Breast epithelium (tissue), 4 donors: ENCODE measurements around the gene IFT52. TPM values are rescaled to one million over a fixed set of nuclear protein-coding genes. Genes with fewer than 3 reads are reported as not detected.

Experiments
- DNase-seq, 2 donors: peaks; one replicate each; pipeline ENCODE4 v3.0.0-alpha.2; 2019; ENCODE audit warnings: low spot score in 2 of 2
- H3K27ac ChIP-seq, 2 donors: fragments of 200-600 bp; sonication (generic) in 1 of 2; one replicate each; pipeline ENCODE4 v1.5.1; 2016 to 2019; ENCODE audit warnings: mild to moderate bottlenecking in 1 of 2
- H3K27me3 ChIP-seq, 2 donors: fragments of 200-600 bp; sonication (generic) in 1 of 2; one replicate each; pipeline versions ENCODE4 v1.5.1 to v1.6.0; 2017 to 2019; ENCODE audit warnings: control low read depth in 1 of 2, mild to moderate bottlenecking in 1 of 2
- H3K36me3 ChIP-seq: fragments of 200-600 bp; one replicate; pipeline ENCODE4 v1.5.1; 2019
- H3K4me1 ChIP-seq, 2 donors: fragments of 200-600 bp; sonication (generic); one replicate each; pipeline ENCODE4 v1.5.1; 2016 to 2019; ENCODE audit warnings: control low read depth in 1 of 2
- H3K4me3 ChIP-seq, 3 donors: fragments of 200-600 bp; sonication (generic); 1 replicate in 2 of 3; 2 replicates in 1 of 3; pipeline ENCODE4 v1.5.1; 2016 to 2019; ENCODE audit warnings: mild to moderate bottlenecking in 3 of 3, moderate library complexity in 2 of 3
- H3K9me3 ChIP-seq, 2 donors: fragments of 200-600 bp; sonication (generic) in 1 of 2; one replicate each; pipeline ENCODE4 v1.5.1; 2016 to 2019; ENCODE audit warnings: control low read depth in 1 of 2
- POLR2A ChIP-seq: fragments of 450-650 bp; IDR thresholded peaks from one replicate; pipeline ENCODE4 v1.6.1; 2016; ENCODE audit warnings: antibody characterized with exemption, mild to moderate bottlenecking, moderate library complexity
- POLR2AphosphoS5 ChIP-seq, 3 donors: sonication (generic); formaldehyde crosslinking; IDR thresholded peaks; one replicate each; pipeline ENCODE4 v1.6.1; 2017; ENCODE audit warnings: antibody characterized with exemption in 3 of 3
- intact Hi-C: fragments of 100-400 bp; cut with DNase I; formaldehyde crosslinking; loops from one replicate; pipeline ENCODE4 v1.15.1; 2023; ENCODE audit warnings: low total_unique reads
- total RNA-seq, 3 donors: library from RNA; depleted of rRNA; stranded (reverse); fragments of >200 nt; gene quantifications; one replicate each; pipeline ENCODE4 v1.1.0, GENCODE V29; 2016
- TF ChIP-seq, protein P1 (sequence below), 3 donors: fragments of 450-650 bp; IDR thresholded peaks; one replicate each; pipeline ENCODE4 v1.5.1; 2016 to 2017; ENCODE audit warnings: antibody characterized with exemption in 3 of 3, mild to moderate bottlenecking in 3 of 3, moderate library complexity in 3 of 3

The IFT52 gene
- total RNA-seq, 3 donors from 2014 or later, result 20.6 to 34.2 (median 25.3) TPM

DNA sequence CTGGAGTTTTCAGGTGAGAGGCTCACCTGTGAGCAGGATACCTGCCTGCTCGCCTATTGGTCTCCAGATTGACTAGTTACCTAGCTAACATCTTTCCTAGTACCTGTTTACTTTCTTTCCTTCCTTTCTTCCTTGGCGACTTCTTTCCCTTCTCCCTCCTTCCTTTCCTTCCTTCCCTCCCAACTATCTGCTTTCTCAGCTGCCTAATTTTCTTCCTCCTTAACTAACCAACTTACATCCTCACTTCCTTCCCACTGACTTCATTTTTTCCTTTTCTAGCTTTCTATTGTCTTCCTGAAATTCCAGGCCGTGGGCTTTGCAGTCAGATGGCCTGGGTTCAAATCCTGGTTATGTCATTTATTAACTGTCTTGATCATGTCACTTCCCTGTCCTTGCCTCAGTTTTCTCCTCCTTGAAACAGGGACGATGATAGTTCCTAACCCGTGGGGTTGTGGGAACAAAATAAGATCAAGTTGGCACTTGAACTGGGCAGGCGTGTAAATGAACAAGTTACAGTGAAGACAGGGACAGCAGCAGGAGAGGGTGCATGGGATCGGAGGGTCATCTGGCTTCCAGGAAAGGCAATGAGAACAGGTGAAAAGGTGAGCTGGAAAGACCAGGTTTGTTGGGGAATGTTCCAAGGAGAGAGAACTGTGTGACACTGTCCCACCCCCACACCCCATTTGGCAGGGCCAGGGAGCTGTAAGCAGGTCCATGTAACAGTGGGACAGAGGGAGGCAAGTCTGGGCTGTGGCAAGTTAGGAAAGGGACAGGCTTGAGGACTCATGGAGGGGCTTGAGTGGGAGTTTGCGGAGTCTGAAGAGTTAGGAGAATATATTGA lies 31.4 kb upstream of the IFT52 start:
- TF ChIP-seq, protein P1, sequence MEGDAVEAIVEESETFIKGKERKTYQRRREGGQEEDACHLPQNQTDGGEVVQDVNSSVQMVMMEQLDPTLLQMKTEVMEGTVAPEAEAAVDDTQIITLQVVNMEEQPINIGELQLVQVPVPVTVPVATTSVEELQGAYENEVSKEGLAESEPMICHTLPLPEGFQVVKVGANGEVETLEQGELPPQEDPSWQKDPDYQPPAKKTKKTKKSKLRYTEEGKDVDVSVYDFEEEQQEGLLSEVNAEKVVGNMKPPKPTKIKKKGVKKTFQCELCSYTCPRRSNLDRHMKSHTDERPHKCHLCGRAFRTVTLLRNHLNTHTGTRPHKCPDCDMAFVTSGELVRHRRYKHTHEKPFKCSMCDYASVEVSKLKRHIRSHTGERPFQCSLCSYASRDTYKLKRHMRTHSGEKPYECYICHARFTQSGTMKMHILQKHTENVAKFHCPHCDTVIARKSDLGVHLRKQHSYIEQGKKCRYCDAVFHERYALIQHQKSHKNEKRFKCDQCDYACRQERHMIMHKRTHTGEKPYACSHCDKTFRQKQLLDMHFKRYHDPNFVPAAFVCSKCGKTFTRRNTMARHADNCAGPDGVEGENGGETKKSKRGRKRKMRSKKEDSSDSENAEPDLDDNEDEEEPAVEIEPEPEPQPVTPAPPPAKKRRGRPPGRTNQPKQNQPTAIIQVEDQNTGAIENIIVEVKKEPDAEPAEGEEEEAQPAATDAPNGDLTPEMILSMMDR (IDR thresholded peaks at IDR 0.05), result no peak
- TF ChIP-seq POLR2A, result no peak
- TF ChIP-seq POLR2AphosphoS5 (IDR thresholded peaks at IDR 0.05), result no peak
- no peaks in the 10 kb centered on the region for H3K36me3 ChIP-seq
- no peaks in the 10 kb centered on the region for H3K9me3 ChIP-seq
- H3K4me3 ChIP-seq, result no peak overlapping the region
- no peak overlapping the region for H3K27ac ChIP-seq
- intact Hi-C loops, result no loop called here
- H3K4me1 ChIP-seq, result no peaks in the 10 kb centered on the region
- no peaks in the 10 kb centered on the region for H3K27me3 ChIP-seq
- no peak for DNase-seq

DNA sequence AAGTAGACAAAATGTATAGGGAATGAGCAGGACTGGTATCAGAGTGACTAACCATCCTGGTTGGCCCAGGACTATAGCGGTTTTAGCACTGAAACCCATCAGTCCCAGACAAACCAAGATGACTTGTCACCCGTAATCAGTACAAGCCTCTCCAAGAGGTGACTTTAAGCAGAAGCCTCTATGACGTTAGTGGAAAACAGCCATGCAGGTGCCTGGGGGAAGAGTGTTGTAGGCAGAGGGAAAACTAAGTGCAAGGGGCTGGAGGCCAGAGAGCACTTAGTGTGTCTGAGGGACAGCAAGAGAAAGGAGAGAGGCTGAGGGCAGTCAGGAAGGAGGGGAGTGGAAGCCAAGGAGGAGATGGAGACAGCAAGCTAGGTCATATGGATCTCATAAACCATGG lies 29.8 kb upstream of the IFT52 start:
- H3K27me3 ChIP-seq, result no peaks in the 10 kb centered on the region
- H3K27ac ChIP-seq, result no peak overlapping the region
- DNase-seq, result no peak
- no peak for TF ChIP-seq POLR2A
- TF ChIP-seq, protein P1 (IDR thresholded peaks at IDR 0.05), result no peak
- H3K9me3 ChIP-seq, result no peaks in the 10 kb centered on the region
- no peaks in the 10 kb centered on the region for H3K36me3 ChIP-seq
- no peak overlapping the region for H3K4me3 ChIP-seq
- no peaks in the 10 kb centered on the region for H3K4me1 ChIP-seq
- intact Hi-C loops, result no loop called here

DNA sequence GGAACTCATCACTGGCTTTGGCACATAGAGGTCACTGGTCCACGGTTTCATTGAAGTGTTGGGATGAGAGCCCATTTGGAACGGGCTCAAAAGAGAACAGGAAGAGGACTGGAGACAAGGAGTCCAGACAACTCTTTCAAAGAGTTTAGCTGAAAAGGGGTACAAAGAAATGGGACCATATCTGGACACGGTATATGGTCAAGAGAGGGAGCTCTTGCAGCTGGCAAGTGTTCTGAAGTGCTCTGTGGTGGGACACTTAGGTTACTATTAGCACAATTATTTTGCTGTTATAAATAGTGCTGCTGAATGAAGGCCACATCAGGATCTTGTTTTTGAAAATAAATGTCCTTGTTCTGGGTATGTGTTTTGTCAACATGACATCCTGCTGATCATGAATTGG lies 27.3 kb upstream of the IFT52 start:
- Histone ChIP-seq H3K27ac (no peak overlapping the region), H3K36me3 (no peaks in the 10 kb centered on the region), H3K4me3 (no peak overlapping the region), H3K9me3 (no peaks in the 10 kb centered on the region), H3K27me3 (no peaks in the 10 kb centered on the region), H3K4me1 (no peaks in the 10 kb centered on the region)
- intact Hi-C loops, result no loop called here
- TF ChIP-seq, protein P1 (IDR thresholded peaks at IDR 0.05), result no peak
- no peak for TF ChIP-seq POLR2AphosphoS5 (IDR thresholded peaks at IDR 0.05)
- TF ChIP-seq POLR2A, result no peak
- no peak for DNase-seq

DNA sequence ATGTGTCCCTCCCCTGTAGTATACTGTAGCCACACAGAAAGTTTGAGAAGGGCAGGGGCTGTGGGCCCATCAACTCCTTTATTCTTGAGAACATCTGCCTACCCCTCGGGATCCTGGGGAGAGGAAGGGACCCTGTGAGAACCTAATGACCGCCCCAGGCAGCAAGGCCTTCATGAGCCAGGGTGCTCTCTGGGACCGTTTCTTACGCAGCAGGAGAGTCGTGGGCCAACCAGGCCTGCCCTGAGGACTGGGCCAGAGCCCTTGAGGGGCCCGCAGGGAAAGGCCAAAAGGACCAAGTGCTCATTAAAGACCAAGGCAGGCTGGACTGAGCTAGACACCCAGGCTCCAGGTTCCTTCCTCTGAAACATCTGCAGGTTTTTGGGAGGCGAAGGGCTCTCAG lies 26.7 kb upstream of the IFT52 start:
- no peak for DNase-seq
- Histone ChIP-seq H3K4me3 (no peak overlapping the region), H3K27me3 (no peaks in the 10 kb centered on the region), H3K9me3 (no peaks in the 10 kb centered on the region), H3K36me3 (no peaks in the 10 kb centered on the region), H3K27ac (no peak overlapping the region), H3K4me1 (no peaks in the 10 kb centered on the region)
- intact Hi-C loops, result no loop called here
- TF ChIP-seq POLR2AphosphoS5 (IDR thresholded peaks at IDR 0.05) (no peak), POLR2A (no peak)
- TF ChIP-seq, protein P1 (IDR thresholded peaks at IDR 0.05), result no peak

DNA sequence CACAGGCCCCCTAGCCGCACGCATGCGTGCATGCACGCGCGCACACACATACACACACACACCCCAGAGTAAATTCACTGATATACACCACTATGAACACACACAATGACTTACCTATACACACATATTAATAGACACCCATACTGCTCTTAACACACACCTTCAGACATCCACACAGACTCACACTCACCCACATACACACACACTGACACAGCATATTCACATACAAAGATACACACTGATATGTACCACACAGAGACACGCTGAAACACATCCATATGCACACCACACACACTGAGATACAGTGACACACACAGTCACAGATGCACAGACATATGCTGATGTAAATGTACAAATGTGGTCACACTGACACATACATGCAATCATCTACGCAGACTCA lies 26.3 kb upstream of the IFT52 start:
- no peaks in the 10 kb centered on the region for H3K27me3 ChIP-seq
- no peak overlapping the region for H3K4me3 ChIP-seq
- TF ChIP-seq POLR2AphosphoS5 (IDR thresholded peaks at IDR 0.05), result no peak
- TF ChIP-seq POLR2A, result no peak
- TF ChIP-seq, protein P1 (IDR thresholded peaks at IDR 0.05), result no peak
- intact Hi-C loops, result no loop called here
- H3K27ac ChIP-seq, result no peak overlapping the region
- no peaks in the 10 kb centered on the region for H3K36me3 ChIP-seq
- no peak for DNase-seq
- no peaks in the 10 kb centered on the region for H3K9me3 ChIP-seq
- H3K4me1 ChIP-seq, result no peaks in the 10 kb centered on the region
